Neural cell (in vitro differentiated cells): ENCODE results near the gene XIAP.

Source experiments
- EP300 ChIP-seq: fragments of 450-650 bp; conservative IDR thresholded peaks from 2 replicates; pipeline ENCODE4 v1.6.1; 2014; ENCODE audit warnings: antibody characterized with exemption, mild to moderate bottlenecking, moderate library complexity; ENCODE audit not compliant: poor library complexity, severe bottlenecking
- POLR2AphosphoS5 ChIP-seq: IDR thresholded peaks from 2 replicates; pipeline ENCODE4 v1.6.1; 2012
- SMC3 ChIP-seq: fragments of 450-650 bp; conservative IDR thresholded peaks from 2 replicates; pipeline ENCODE4 v1.6.1; 2014; ENCODE audit warnings: antibody characterized with exemption, mild to moderate bottlenecking, moderate library complexity; ENCODE audit not compliant: poor library complexity
- TF ChIP-seq, protein P1 (sequence below): fragments of 450-650 bp; IDR thresholded peaks from 2 replicates; pipeline ENCODE4 v1.5.1; 2014; ENCODE audit warnings: antibody characterized with exemption, mild to moderate bottlenecking, moderate library complexity; ENCODE audit not compliant: poor library complexity, severe bottlenecking

DNA sequence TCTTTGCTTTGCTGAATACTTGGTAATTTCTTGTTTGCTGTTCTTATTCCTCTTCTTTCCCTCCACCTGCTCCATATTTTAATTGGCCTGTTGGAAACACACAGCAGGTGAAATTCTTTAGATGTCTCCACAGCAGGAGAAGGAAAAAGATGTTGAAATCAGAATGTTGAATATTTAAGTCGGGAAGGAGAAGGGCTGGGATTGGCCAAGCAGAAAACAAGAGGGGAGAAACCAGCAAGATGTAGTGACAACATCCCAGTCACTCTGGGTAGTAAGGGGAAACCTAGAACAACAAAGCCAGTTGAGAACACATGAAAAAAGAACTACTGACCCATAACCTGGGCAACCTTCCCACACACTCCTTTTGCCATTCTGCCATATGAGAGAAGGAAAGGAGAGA lies 64.3 kb downstream of the XIAP start:
- TF ChIP-seq, protein P1, sequence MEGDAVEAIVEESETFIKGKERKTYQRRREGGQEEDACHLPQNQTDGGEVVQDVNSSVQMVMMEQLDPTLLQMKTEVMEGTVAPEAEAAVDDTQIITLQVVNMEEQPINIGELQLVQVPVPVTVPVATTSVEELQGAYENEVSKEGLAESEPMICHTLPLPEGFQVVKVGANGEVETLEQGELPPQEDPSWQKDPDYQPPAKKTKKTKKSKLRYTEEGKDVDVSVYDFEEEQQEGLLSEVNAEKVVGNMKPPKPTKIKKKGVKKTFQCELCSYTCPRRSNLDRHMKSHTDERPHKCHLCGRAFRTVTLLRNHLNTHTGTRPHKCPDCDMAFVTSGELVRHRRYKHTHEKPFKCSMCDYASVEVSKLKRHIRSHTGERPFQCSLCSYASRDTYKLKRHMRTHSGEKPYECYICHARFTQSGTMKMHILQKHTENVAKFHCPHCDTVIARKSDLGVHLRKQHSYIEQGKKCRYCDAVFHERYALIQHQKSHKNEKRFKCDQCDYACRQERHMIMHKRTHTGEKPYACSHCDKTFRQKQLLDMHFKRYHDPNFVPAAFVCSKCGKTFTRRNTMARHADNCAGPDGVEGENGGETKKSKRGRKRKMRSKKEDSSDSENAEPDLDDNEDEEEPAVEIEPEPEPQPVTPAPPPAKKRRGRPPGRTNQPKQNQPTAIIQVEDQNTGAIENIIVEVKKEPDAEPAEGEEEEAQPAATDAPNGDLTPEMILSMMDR: no peak
- no peak for TF ChIP-seq POLR2AphosphoS5
- no peak for TF ChIP-seq SMC3
- no peak for TF ChIP-seq EP300
